ENCODE results near the gene FBXO4. TPM values are rescaled to one million over a fixed set of nuclear protein-coding genes. Genes with fewer than 3 reads are reported as not detected.

FBXO4 gene
- total and polyA plus RNA-seq, 10 donors = 12.8 to 24.6 (median 16.5) TPM

- H3K9me3 ChIP-seq = peaks cover 0 to 38% (median 28%) of the 10 kb centered on the region in 8 donors
- no peaks in the 10 kb centered on the region for H3K4me1 ChIP-seq
- 89 to 92% (median 91%) methylated on average over 22 of the region's 22 CpGs for WGBS, 5 donors
- intact Hi-C loops (cut with DNase I; ENCODE audit: low total_unique reads) = no loop called here
- no peaks in the 10 kb centered on the region for H3K36me3 ChIP-seq
- DNase-seq = no peak
- no peak overlapping the region for H3K27ac ChIP-seq
- H3K27me3 ChIP-seq (replicated peaks in 1 of 7) = no peaks in the 10 kb centered on the region
- no peak overlapping the region for H3K4me3 ChIP-seq
- TF ChIP-seq POLR2AphosphoS5 (IDR thresholded peaks at IDR 0.05) = no peak
- no peak for TF ChIP-seq CTCF (IDR thresholded peaks at IDR 0.05 in 8 of 11, conservative IDR thresholded peaks at IDR 0.05 in 3 of 11)
- no peak for TF ChIP-seq POLR2A (IDR thresholded peaks at IDR 0.05)
These were observed 43.2 kb downstream of the FBXO4 start for GRCh38 chr5:41968153-41968723.

- Histone ChIP-seq H3K4me3 (no peak overlapping the region), H3K9me3 (peaks cover 0 to 27% (median 22%) of the 10 kb centered on the region in 8 donors), H3K27me3 (replicated peaks in 1 of 7) (no peaks in the 10 kb centered on the region), H3K27ac (no peak overlapping the region), H3K36me3 (no peaks in the 10 kb centered on the region), H3K4me1 (no peaks in the 10 kb centered on the region)
- no peak for DNase-seq
- WGBS, 5 donors = 89 to 95% (median 94%) methylated on average over 3 of the region's 3 CpGs
- TF ChIP-seq POLR2AphosphoS5 (IDR thresholded peaks at IDR 0.05) (no peak), CTCF (IDR thresholded peaks at IDR 0.05 in 8 of 11, conservative IDR thresholded peaks at IDR 0.05 in 3 of 11) (no peak), POLR2A (IDR thresholded peaks at IDR 0.05) (no peak)
- intact Hi-C loops (cut with DNase I; ENCODE audit: low total_unique reads) = no loop called here
These were observed 48.0 kb downstream of the FBXO4 start for GRCh38 chr5:41973087-41973486.

GRCh38 chr5:41973887-41974286 is 48.8 kb downstream of the FBXO4 start:
- no peaks in the 10 kb centered on the region for H3K4me1 ChIP-seq
- H3K27ac ChIP-seq = no peak overlapping the region
- 61 to 88% (median 79%) methylated on average over 2 of the region's 2 CpGs for WGBS, 5 donors
- peaks cover 0 to 21% (median 18%) of the 10 kb centered on the region in 8 donors for H3K9me3 ChIP-seq
- intact Hi-C loops (cut with DNase I; ENCODE audit: low total_unique reads) = no loop called here
- H3K27me3 ChIP-seq (replicated peaks in 1 of 7) = no peaks in the 10 kb centered on the region
- H3K36me3 ChIP-seq = no peaks in the 10 kb centered on the region
- no peak overlapping the region for H3K4me3 ChIP-seq
- no peak for DNase-seq
- no peak for TF ChIP-seq CTCF (IDR thresholded peaks at IDR 0.05 in 8 of 11, conservative IDR thresholded peaks at IDR 0.05 in 3 of 11)
- TF ChIP-seq POLR2A (IDR thresholded peaks at IDR 0.05) = no peak
- no peak for TF ChIP-seq POLR2AphosphoS5 (IDR thresholded peaks at IDR 0.05)

GRCh38 chr5:41978676-41979075 is 53.6 kb downstream of the FBXO4 start:
- Histone ChIP-seq H3K9me3 (peaks cover 0 to 6% (median 0%) of the 10 kb centered on the region in 8 donors), H3K27me3 (replicated peaks in 1 of 7) (no peaks in the 10 kb centered on the region), H3K27ac (no peak overlapping the region), H3K4me3 (no peak overlapping the region), H3K4me1 (no peaks in the 10 kb centered on the region), H3K36me3 (no peaks in the 10 kb centered on the region)
- TF ChIP-seq POLR2AphosphoS5 (IDR thresholded peaks at IDR 0.05) = no peak
- no peak for TF ChIP-seq CTCF (IDR thresholded peaks at IDR 0.05 in 8 of 11, conservative IDR thresholded peaks at IDR 0.05 in 3 of 11)
- DNase-seq = no peak
- 80 to 95% (median 90%) methylated on average over 1 of the region's 1 CpG for WGBS, 5 donors
- intact Hi-C loops (cut with DNase I; ENCODE audit: low total_unique reads) = no loop called here

All from spleen (tissue), 11 donors.